Retinal pigment epithelial cell (primary cell): Measurements from ENCODE around the gene OR2T10.
"Not testable (repeated sequence)": the region's sequence is repeated elsewhere in the genome, so short reads cannot be mapped to it uniquely, and the experiment has no call there.

Experiments
- DNase-seq: peaks from one replicate; pipeline ENCODE4 v3.0.0-alpha.2; 2010; ENCODE audit warnings: low read depth
- H3K4me3 ChIP-seq: 2 replicates; pipeline ENCODE4 v1.5.1; 2011; ENCODE audit warnings: mild to moderate bottlenecking, low read length, control low read depth, moderate library complexity
- TF ChIP-seq, protein P1 (sequence below): conservative IDR thresholded peaks from 2 replicates; pipeline ENCODE4 v1.5.1; 2011; ENCODE audit warnings: low read depth, low read length, control low read depth, inconsistent platforms

OR2T10 gene

DNA sequence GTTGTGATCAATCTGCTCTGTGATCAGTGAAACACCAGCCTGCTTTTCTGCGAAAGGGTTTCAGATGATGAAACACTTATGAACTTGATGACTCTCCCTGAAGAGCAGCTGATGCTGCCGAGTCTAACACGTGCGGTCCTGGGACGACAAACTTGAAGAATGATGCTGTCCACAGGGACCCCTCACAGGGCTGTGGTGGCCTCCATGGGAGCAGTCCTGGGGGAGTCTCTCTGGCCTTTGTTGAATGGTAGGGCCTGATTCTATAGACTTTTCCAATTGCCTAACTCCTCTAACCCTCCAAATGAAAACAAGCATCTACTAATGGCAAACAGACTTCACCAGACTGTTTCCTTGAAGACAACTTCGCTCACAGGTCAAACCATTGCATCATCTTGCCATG, at the start of gene OR2T10:
OR2T10 (minus strand) TSS at position 112 of the 400 bp plus-strand sequence. CDS start 3,932 bp downstream, outside the sequence.
- no peak within 1 kb of the TSS for H3K4me3 ChIP-seq
- DNase-seq = no peak
- TF ChIP-seq, protein P1, sequence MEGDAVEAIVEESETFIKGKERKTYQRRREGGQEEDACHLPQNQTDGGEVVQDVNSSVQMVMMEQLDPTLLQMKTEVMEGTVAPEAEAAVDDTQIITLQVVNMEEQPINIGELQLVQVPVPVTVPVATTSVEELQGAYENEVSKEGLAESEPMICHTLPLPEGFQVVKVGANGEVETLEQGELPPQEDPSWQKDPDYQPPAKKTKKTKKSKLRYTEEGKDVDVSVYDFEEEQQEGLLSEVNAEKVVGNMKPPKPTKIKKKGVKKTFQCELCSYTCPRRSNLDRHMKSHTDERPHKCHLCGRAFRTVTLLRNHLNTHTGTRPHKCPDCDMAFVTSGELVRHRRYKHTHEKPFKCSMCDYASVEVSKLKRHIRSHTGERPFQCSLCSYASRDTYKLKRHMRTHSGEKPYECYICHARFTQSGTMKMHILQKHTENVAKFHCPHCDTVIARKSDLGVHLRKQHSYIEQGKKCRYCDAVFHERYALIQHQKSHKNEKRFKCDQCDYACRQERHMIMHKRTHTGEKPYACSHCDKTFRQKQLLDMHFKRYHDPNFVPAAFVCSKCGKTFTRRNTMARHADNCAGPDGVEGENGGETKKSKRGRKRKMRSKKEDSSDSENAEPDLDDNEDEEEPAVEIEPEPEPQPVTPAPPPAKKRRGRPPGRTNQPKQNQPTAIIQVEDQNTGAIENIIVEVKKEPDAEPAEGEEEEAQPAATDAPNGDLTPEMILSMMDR = no peak

- not testable (repeated sequence) for H3K4me3 ChIP-seq, DNase-seq
Observed at GRCh38 chr1:248645178-248645577, 47.7 kb upstream of the OR2T10 start, which contains the start of gene OR2T35. Gene OR2T35 (minus strand): TSS chr1:248645278. CDS start chr1:248639258, 6,020 bp downstream.

DNA sequence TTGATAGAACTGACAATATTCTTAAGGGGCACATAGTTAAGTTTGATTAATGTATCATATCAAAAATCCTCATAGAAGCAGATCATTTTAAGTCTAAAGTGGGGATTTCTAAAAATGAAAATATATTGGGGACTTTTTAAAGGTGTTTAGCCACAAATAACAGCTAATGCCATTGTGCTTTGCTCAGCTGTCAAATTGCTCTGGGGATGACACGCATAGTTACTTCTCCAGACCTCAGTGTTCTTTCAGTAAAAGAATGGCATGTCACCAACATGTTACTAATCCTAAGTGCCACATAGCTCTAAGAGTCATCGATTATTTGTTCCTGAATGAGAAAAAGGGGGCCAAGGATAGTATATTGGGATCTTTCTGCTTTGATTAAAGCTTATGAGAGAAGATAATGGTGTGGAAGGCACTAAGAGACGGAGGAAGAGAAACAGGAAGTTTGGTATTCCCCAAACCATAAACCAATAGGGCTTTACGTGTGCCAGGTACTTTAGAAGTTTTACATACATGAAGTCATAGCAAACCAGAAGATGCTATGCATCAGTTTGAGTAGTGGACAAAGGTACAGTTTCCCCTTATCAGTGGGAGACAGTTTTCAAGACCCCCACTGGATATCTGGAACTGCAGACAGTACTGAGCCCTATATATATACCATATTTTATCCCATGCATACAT, 45.6 kb upstream of the OR2T10 start:
- not testable (repeated sequence) for DNase-seq

GRCh38 chr1:248641583-248641982, 44.1 kb upstream of the OR2T10 start:
- not testable (repeated sequence) for H3K4me3 ChIP-seq

More for the DNA sequence above, 45.6 kb upstream of the OR2T10 start:
- H3K4me3 ChIP-seq = not testable (repeated sequence)

DNA sequence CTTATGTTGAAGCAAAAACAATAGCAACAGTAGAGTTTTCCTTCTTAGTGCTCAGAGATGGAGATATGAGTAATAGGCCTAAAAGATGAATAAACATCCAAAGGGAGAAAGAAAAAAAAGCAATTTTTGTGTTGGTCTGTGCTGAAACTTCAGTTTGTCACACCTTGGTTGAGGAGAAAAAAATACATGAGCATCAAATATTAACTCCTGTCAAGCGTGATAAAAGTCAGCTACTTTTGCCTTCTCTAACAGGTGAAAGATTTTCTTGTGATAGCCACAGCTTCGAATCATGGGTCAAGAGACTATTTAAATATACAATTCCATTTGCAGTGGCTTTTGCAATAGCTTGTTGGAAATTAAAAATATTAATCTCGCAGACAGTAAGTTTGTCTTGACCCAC, 43.4 kb upstream of the OR2T10 start:
- not testable (repeated sequence) for DNase-seq, H3K4me3 ChIP-seq

More at GRCh38 chr1:248641583-248641982, 44.1 kb upstream of the OR2T10 start:
- DNase-seq = not testable (repeated sequence)

- not testable (repeated sequence) for DNase-seq, H3K4me3 ChIP-seq
Observed at GRCh38 chr1:248639652-248640051, 42.2 kb upstream of the OR2T10 start.

DNA sequence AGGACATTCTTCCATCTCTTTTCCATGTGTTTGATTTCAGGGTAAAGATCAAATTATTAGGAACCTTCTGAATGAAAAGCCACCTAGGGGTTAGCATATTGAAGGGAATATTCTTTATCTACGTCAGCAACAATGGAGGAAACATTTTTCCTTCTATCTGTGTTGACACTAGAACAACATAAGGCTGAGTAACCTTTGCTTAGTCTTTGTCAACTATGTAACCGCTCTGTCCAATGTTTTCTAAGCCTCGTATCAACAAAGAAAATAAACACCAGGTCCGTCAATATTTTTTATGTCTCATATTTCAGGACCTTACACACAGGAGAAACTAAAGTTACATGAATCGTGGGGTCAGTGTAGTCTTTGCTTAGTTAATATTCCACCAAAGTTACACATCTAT, 39.1 kb upstream of the OR2T10 start:
- DNase-seq, H3K4me3 ChIP-seq: not testable (repeated sequence)

DNA sequence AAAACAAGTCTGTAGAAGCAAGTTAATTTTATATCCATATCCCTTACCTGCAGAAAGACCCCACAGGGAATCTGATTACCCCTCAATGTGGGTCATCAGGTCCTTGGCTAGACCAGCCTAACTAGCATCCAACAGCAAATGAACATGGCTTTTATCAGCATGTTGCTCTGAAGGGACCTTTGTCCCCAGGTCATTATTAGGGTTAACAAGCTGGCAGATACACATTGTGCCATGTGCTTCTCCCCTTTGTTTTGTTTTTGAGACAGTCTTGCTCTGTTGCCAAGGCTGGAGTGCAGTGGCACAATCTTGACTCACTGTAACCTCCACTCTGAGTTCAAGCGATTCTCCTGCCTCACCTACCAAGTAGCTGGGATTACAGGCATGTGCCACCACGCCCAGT, 37.5 kb upstream of the OR2T10 start, which contains the start of gene OR2T11:
OR2T11 (minus strand) TSS at position 101 of the 400 bp plus-strand sequence. CDS start 7,963 bp downstream, outside the sequence.
- H3K4me3 ChIP-seq, DNase-seq: not testable (repeated sequence)

- no peak overlapping the region for H3K4me3 ChIP-seq
- TF ChIP-seq, protein P1 = no peak
- no peak for DNase-seq
Observed at GRCh38 chr1:248631354-248632008, 34.0 kb upstream of the OR2T10 start.

GRCh38 chr1:248630551-248630950, 33.1 kb upstream of the OR2T10 start:
- TF ChIP-seq, protein P1 = no peak
- no peak overlapping the region for H3K4me3 ChIP-seq
- DNase-seq = no peak
